ENCODE measurements around the gene UBC. TPM values are rescaled to one million over a fixed set of nuclear protein-coding genes. Genes with fewer than 3 reads are reported as not detected.

The UBC gene
- total and polyA plus RNA-seq, 2 of the 4 experiments (the other 2 are of a cell fraction): 2,042 to 4,320 TPM

- Histone ChIP-seq H2AK9ac (replicated peaks; ENCODE audit: low read depth, low read length, poor library complexity) (no peak overlapping the region), H3K9me1 (ENCODE audit: insufficient read depth, low read length) (no peaks in the 10 kb centered on the region), H3K4me3 (ENCODE audit: insufficient read depth, low read depth, low read length) (no peak overlapping the region), H2AK5ac (ENCODE audit: low read depth, low read length) (no peak overlapping the region), H3K27me3 (ENCODE audit: control insufficient read depth, insufficient read depth, low read length) (no peaks in the 10 kb centered on the region), H4K5ac (ENCODE audit: low read depth, low read length) (no peak overlapping the region), H3K4ac (ENCODE audit: low read depth, low read length) (no peak overlapping the region), H4K20me1 (ENCODE audit: insufficient read depth, low read length) (no peaks in the 10 kb centered on the region; the same call in 1 of the 2 replicates), H2AFZ (replicated peaks; ENCODE audit: low read length, poor library complexity) (no peak overlapping the region), H3K27ac (ENCODE audit: insufficient read depth, low read length) (no peak overlapping the region), H2BK20ac (ENCODE audit: low read depth, low read length) (no peak overlapping the region), H4K8ac (ENCODE audit: low read depth in 2 of 2, low read length in 2 of 2) (no peak overlapping the region), H3K79me1 (ENCODE audit: low read depth in 1 of 2, low read length in 2 of 2) (no peaks in the 10 kb centered on the region), H3K23ac (ENCODE audit: low read depth, low read length) (no peak overlapping the region), H3K18ac (ENCODE audit: low read depth, low read length) (no peak overlapping the region), H3K14ac (replicated peaks; ENCODE audit: low read depth, low read length) (no peak overlapping the region), H4K91ac (ENCODE audit: insufficient read depth, low read depth, low read length) (no peak overlapping the region), H3K36me3 (ENCODE audit: control insufficient read depth, insufficient read depth, low read length) (peaks cover 47% of the 10 kb centered on the region), H3K9me3 (ENCODE audit: control insufficient read depth, insufficient read depth, low read length) (no peaks in the 10 kb centered on the region), H2BK120ac (ENCODE audit: low read depth, low read length) (no peak overlapping the region), H2BK5ac (ENCODE audit: low read depth, low read length, poor library complexity, severe bottlenecking) (no peak overlapping the region), H2BK15ac (ENCODE audit: low read depth, low read length) (no peak overlapping the region), H3K4me2 (ENCODE audit: low read depth, low read length) (no peak overlapping the region), H3K9ac (ENCODE audit: low read depth, low read length) (no peak overlapping the region), H3K56ac (ENCODE audit: extremely low read depth, insufficient read depth, low read length) (no peak overlapping the region), H3K4me1 (ENCODE audit: control insufficient read depth, insufficient read depth, low read length) (no peaks in the 10 kb centered on the region)
- CTCF ChIA-PET: no interaction called here
- DNase-seq (no peak), ATAC-seq (ENCODE audit: low read depth) (no peak)
- BruUV-seq (replicated peaks): no TSS peak
- dilution Hi-C loops (cut with HindIII; ENCODE audit: low sequenced_read_pairs, unreplicated experiment) (no loop called here), intact Hi-C loops (cut with micrococcal nuclease) (no loop called here), in situ Hi-C loops (cut with MboI; ENCODE audit: low sequenced_read_pairs) (no loop called here)
- TF ChIP-seq SMC3 (IDR thresholded peaks at IDR 0.05; ENCODE audit: low read depth, low read length): no peak
- no peak for TF ChIP-seq RFX5 (IDR thresholded peaks at IDR 0.05; ENCODE audit: low read depth, low read length)
- TF ChIP-seq MXI1 (IDR thresholded peaks at IDR 0.05; ENCODE audit: borderline replicate concordance, low read depth, low read length): no peak
- 86% methylated on average over 7 of the region's 12 CpGs; no CpG with 5 or more reads in 1 of the 2 experiments for WGBS, 2 experiments (ENCODE audit: extremely low coverage in 2 of 2, insufficient read length in 1 of 2)
- POLR2A ChIA-PET (ENCODE audit: unreplicated experiment): no interaction called here
Measured at GRCh38 chr12:124949066-124949465, 34.6 kb upstream of the UBC start.
